Measurements from ENCODE around the gene NCCRP1. TPM values are rescaled to one million over a fixed set of nuclear protein-coding genes. Genes with fewer than 3 reads are reported as not detected.

NCCRP1 gene
- polyA plus RNA-seq, 1 donor from 2014 or later = not detected

GRCh38 chr19:39177736-39178135 is 19.0 kb upstream of the NCCRP1 start:
- Histone ChIP-seq H3K79me2 (replicated peaks; ENCODE audit: insufficient read depth, low read length) (no peaks in the 10 kb centered on the region), H3F3A (ENCODE audit: insufficient read depth, low read length, poor library complexity, severe bottlenecking) (no peaks in the 10 kb centered on the region), H2AFZ (ENCODE audit: low read depth, low read length) (no peak overlapping the region), H3K27ac (ENCODE audit: low read length) (no peak overlapping the region), H3K4me2 (ENCODE audit: low read length) (no peak overlapping the region), H3K9me2 (ENCODE audit: insufficient read depth, low read length) (no peaks in the 10 kb centered on the region), H3K9ac (ENCODE audit: low read length) (no peak overlapping the region), H4K20me1 (ENCODE audit: insufficient read depth) (no peaks in the 10 kb centered on the region), H3K9me3 (ENCODE audit: low read length) (no peaks in the 10 kb centered on the region), H3K4me3 (ENCODE audit: low read length) (no peak overlapping the region), H3K27me3 (ENCODE audit: insufficient read depth, low read depth, low read length) (no peaks in the 10 kb centered on the region), H3K36me3 (ENCODE audit: insufficient read depth, low read length) (no peaks in the 10 kb centered on the region)
- TF ChIP-seq RAD21 (conservative IDR thresholded peaks at IDR 0.05) (no peak), POLR2AphosphoS5 (IDR thresholded peaks at IDR 0.05) (no peak), SMC3 (conservative IDR thresholded peaks at IDR 0.05; ENCODE audit: poor library complexity) (no peak), CTCF (IDR thresholded peaks at IDR 0.05; ENCODE audit: poor library complexity, severe bottlenecking) (no peak), MXI1 (conservative IDR thresholded peaks at IDR 0.05; ENCODE audit: poor library complexity, severe bottlenecking) (no peak), EP300 (conservative IDR thresholded peaks at IDR 0.05; ENCODE audit: poor library complexity, severe bottlenecking) (no peak), REST (IDR thresholded peaks at IDR 0.05; ENCODE audit: borderline replicate concordance) (no peak), TAF1 (IDR thresholded peaks at IDR 0.05; ENCODE audit: low read depth) (no peak), EZH2 (IDR thresholded peaks at IDR 0.05; ENCODE audit: borderline replicate concordance, insufficient read depth, low read length, poor library complexity, severe bottlenecking) (no peak)

GRCh38 chr19:39178296-39179006 is 18.3 kb upstream of the NCCRP1 start:
- no peak for TF ChIP-seq SMC3 (conservative IDR thresholded peaks at IDR 0.05; ENCODE audit: poor library complexity)
- no peak for TF ChIP-seq POLR2AphosphoS5 (IDR thresholded peaks at IDR 0.05)
- no peak for TF ChIP-seq EZH2 (IDR thresholded peaks at IDR 0.05; ENCODE audit: borderline replicate concordance, insufficient read depth, low read length, poor library complexity, severe bottlenecking)
- no peak for TF ChIP-seq MXI1 (conservative IDR thresholded peaks at IDR 0.05; ENCODE audit: poor library complexity, severe bottlenecking)
- no peak for TF ChIP-seq RAD21 (conservative IDR thresholded peaks at IDR 0.05)
- TF ChIP-seq REST (IDR thresholded peaks at IDR 0.05; ENCODE audit: borderline replicate concordance) = no peak
- TF ChIP-seq EP300 (conservative IDR thresholded peaks at IDR 0.05; ENCODE audit: poor library complexity, severe bottlenecking) = no peak
- TF ChIP-seq TAF1 (IDR thresholded peaks at IDR 0.05; ENCODE audit: low read depth) = no peak
- no peak for TF ChIP-seq CTCF (IDR thresholded peaks at IDR 0.05; ENCODE audit: poor library complexity, severe bottlenecking)
- Histone ChIP-seq H4K20me1 (ENCODE audit: insufficient read depth) (no peaks in the 10 kb centered on the region), H3F3A (ENCODE audit: insufficient read depth, low read length, poor library complexity, severe bottlenecking) (no peaks in the 10 kb centered on the region), H3K4me2 (ENCODE audit: low read length) (no peak overlapping the region), H3K27me3 (ENCODE audit: insufficient read depth, low read depth, low read length) (no peaks in the 10 kb centered on the region), H3K27ac (ENCODE audit: low read length) (no peak overlapping the region), H3K9me2 (ENCODE audit: insufficient read depth, low read length) (no peaks in the 10 kb centered on the region), H3K79me2 (replicated peaks; ENCODE audit: insufficient read depth, low read length) (no peaks in the 10 kb centered on the region), H3K9me3 (ENCODE audit: low read length) (no peaks in the 10 kb centered on the region), H2AFZ (ENCODE audit: low read depth, low read length) (no peak overlapping the region), H3K4me3 (ENCODE audit: low read length) (no peak overlapping the region), H3K9ac (ENCODE audit: low read length) (no peak overlapping the region), H3K36me3 (ENCODE audit: insufficient read depth, low read length) (no peaks in the 10 kb centered on the region)
